GM19023 (cell line): ENCODE measurements around the gene DOCK11.

Source experiments
- ATAC-seq: cut with Tn5 transposase; IDR thresholded peaks from one replicate; pipeline ENCODE4 v1.9.1; 2021; ENCODE audit warnings: mild to moderate bottlenecking, moderate library complexity; ENCODE audit not compliant: unreplicated experiment

The DOCK11 gene

DNA sequence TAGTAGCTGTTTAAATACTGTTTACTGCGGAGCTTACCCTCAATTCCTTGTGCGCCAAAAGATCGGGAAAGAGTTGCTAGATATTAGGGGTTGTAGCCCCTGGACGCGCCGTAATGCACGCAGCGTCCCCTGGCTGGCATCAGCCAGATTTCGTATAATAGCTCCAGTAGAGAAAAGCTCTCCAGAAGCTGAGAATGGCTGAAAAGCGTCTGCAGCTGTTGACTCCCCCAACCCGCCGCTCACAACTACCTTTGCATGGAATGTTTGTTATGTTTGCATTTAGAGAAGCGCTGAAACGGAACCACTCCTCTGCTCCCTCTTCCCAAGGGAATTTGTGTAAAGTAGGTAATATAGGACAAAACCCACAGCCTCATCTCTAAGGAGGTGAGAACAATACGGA lies 3.7 kb downstream of the DOCK11 start:
- no peak for ATAC-seq

DNA sequence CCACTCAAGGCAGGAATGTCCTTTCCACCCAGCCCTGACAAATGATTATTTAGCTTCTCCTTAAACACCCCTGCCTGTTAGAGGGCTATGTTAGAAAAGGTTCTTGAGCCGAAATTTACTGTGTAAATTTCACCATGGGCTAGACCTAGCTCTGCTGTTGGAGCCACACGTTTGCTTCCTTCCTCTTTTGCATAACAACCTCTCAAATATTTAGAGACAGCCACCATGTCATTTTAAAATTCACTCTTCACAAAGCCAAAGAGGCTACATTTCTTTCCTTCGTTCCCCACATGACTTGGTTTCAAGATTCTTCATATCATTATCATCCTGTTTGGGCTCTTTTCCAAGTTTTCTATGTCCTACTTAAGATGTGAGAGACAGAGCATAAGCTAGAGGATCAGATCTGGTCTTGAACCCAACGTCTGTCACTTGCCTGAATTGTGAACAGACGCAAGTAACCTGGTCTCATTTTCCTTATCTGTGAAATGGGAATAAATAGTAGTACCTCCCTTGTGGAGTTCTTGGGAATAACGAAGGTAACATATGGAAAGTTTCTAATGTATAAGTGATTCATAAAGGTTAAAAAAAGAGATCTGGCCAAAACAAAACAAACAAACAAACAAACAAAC lies 6.7 kb downstream of the DOCK11 start:
- ATAC-seq, result no peak

DNA sequence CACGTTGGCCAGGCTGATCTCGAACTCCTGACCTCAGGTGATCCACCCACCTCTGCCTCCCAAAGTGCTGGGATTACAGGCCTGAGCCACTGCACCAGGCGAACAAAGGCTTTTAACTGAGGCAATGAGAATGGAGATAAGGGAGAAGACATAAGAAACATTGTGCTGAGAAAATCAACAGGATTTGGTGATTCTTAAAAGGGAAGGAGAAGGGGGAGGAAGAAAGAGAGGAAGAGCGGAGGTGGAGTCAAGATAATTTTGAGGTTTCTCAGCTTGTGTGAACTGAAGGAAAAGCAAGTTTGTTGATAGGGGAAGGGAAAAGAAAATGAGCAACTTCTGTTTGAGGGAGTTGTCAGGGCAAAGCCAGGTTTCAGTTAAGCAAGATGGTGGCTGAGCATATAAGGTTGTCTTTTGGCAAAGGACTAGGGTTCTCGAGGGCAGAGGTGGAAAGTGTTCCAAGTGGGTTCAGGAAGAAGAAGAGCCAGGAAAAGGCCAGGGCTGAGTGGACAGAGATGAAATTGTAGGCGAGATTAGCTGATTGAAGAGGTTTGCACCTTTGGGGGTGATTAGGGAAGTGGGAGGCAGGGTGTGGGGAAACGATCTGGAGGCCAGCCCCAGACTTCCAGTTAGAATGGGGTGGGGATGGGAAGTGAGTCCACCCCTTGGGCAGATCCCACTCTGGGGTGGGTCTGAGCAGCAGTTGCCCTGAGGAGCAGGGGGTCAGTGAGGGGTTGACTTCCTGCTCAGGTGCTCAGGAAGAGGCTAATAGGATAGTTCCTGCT lies 7.8 kb downstream of the DOCK11 start:
- ATAC-seq, result no peak

DNA sequence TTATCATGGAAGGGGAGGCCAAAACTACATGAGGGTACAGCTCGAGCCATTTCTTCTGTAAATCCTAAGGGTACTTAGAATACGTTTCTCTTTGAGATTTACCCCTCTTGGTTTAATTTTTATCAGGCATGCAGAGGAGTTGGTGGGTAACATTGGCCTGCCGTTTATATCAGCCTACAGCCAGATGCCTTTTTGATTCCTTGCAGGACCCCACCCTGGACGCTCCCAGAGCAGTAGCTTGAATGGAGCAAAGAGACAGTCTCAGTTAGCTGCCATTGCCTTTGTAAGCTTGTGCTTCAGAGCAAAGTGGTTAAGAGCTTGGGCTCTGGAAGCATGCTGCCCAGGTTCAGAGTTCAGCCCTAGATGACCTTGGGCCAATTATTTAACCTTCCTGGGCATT lies 9.0 kb downstream of the DOCK11 start:
- no peak for ATAC-seq

DNA sequence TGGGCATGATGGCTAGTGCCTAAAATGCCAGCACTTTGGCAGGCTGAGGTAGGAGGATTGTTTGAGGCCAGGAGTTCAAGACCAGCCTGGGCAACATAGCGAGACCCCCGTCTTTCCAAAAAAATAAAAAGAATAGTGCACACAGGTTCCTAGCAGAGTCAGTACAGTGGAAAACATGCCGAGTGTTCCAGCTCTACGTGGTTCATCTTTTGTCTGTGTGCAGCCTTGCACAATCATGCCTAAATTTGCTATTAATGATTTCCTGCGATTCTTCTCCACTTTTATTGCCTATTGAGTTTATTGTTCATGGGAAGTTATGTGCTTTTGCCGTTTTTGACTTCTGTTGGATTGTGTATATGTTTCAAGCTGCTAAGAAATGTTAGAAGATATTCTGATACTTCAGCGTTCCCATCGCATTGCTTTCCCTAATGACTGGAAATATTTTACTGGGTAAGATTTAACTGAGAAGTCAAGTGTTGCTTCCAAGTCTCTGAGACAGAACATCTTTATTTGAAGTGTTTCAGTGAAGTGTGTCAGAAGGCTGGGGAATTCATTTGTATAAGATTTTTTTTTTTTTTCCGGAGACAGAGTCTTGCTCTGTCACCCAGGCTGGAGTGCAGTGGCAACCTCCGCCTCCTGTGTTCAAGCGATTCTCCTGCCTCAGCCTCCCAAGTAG lies 11.3 kb downstream of the DOCK11 start:
- no peak for ATAC-seq

DNA sequence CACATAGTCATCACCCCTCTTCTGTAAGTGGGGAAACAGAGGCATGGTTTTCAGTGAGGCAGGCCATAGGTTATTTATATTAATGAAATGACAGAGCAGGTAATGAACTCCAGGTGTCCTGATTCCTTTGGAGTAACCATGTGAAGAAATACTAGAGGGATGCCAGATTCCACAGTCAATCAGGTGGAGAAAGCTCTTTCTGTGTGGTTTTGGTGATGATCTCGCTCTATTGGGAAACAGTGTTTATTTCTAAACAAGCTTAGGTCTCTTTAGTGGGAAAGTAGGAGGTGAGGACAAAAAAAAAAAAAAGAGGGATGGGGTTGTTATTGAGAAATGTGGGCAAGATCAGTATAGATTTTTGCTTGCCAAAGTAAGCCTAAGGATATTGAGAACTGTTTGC lies 12.2 kb downstream of the DOCK11 start:
- no peak for ATAC-seq

DNA sequence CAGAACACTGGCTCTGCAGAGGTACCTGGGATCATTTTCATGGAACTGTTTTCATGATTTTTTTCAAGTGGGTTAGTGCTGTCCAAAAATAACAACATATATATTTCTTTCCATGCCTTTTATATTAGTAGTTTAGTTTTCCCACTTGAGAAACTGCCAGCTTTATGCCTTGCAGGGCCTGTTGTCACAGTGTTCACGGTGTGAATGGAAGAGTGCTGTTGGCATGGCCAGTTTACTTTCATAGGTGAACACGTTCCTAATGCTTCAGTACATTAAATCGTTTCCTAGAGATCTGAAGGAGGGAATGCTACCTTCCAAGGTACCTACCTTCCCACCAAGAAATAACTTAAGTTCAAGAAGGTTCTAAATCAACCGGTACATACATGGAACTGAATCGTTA lies 12.6 kb downstream of the DOCK11 start:
- no peak for ATAC-seq

DNA sequence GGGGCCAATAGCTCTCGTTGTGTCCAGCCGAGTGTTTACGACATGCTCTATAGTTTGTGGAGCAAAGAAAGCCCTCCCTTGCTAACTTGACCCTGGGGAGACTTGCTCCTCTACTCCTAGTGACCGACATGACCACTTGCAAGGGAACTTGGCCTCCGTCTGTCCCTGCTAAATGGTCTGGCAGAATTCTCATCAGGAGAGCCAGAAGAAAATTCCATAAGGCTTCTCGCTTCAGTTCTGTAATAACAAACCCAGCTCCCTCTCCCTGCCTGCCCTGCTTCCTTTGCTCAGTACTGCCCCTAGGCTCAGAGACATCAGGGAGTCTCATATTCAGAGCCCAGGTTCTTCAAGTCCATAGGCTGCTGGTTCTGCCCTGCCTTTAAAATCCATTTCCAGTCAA lies 13.0 kb downstream of the DOCK11 start:
- no peak for ATAC-seq

DNA sequence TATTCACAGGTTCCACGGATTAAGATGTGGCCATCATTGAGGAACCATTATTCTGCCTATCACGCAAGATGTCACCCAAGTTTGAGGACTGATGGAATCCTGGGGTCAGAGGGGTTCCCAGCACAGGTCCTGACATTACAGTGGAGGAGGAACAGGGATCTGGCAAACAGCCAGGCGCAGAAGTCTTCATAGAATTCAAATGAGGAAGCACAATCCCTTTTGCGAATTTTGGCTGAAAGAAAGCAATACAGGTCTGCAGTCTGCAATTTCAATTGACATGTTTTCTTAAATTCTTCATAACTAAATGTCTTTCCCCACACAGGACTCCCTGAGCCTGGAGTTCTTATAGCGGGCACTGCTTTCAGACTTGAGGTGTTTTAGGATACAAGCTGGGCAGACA lies 14.5 kb downstream of the DOCK11 start:
- ATAC-seq, result no peak

DNA sequence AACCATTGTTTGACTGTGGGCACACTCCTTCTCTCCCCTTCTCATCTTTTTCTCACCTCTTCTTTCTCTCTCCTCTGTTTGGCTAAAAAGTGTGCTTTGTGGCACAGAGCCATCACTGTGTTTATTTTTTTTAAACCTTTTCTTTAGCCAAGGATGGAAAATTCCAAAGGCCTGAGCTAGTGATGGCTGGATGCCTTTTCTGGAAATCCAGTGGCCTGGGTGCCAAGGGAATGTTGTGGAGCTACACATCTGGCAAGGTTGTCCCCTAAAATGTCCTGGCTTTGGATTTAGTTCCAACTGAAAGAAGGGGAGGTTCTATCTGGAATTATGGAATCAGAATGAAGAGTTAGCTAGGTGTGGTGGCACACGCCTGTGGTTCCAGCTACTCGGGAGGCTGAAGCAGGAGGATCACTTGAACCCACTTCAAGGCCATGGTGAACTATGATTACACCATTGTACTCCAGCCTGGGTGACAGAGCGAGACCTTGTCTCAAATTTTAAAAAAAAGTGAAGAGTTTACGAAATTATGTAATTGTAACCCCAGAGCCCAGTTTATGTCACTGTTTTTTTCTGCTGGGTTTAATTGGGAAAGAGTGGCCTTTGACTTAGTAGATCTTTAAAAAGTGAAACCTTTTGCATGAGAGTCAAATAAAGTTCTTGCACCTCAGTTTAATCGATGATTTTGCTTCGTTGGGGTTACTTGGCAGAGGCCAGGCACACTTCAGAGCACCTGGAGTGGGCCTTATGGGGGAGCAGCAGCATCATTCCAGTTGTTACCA lies 17.7 kb downstream of the DOCK11 start:
- no peak for ATAC-seq

DNA sequence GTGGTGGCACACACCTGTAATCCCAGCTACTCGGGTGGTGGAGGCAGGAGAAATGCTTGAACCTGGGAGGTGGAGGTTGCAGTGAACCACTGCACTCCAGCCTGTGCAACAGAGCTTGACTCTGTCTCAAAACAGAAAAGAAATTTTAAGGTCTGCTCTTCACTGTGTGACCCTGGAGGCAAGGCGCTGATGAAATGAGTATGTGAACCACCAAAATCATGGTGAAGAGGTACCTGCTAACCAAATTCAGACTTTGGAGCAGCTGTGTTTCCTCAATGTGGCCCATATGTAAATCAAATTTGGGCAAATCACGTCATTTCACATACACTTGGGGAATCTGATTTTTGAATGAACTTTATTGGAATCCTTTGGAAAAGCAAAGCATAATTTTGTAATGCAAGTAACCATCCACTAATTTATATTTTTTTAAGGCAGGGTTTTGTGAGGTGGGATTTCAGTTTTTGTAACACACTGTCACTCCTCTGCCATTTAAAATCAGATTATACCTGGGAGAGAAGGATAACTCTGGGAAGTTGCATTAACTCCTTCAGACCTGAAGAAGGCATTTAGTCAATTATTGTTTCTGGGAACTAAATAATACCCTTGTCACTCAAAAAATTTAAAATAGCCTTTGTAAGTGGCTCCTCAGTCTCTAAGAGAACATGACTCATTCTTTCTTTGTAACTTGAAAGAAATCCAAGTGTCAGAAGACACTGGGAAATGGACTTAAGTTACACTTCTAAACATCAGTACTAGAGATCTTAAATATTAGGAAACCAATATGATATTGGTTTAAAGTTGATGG lies 24.0 kb downstream of the DOCK11 start:
- no peak for ATAC-seq

DNA sequence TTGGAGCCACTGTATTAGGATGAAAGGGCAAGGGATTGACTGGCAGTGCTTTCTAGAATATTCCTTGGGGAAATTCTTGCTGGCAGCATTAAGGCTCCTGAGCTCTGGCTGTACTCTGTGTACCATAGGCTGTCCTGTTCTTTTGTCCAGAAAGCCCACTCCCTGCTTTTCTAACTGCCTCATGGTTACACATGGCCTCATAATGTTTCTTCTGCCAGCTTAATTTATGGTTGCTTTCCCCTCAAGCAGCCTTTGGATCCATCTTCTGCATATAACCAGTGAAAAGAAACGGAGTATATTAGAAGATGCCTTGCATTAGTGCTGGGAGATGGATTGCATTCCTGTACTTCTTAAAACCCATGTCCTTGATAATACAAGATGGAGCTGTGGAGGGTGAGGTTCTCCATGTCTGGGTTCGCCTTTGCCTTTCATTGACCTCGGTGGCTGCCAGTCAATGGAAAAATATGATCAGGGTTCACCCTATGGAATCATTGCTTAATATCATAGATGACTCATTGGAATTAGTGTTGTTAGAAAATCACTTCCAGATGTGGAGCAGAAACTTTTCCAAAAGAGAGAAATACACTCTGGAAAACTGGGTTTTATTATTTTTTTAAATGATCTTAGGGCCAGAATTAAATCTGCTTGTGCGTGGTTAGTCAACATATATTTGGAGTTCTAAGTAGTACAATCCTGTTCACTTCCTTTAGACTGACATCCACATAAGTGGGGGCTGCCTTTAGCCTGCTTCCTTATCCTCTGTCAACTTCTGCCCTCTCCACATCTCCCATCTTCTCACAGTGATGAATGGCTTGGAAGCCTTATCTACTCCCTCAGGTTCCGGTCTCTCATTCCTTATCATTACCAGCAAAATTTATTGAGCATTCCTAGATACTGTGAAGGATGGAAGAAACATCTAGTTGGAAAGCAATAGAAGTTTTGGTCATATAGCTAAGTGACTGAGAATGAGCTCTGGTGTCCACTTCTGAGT lies 24.9 kb downstream of the DOCK11 start:
- no peak for ATAC-seq

DNA sequence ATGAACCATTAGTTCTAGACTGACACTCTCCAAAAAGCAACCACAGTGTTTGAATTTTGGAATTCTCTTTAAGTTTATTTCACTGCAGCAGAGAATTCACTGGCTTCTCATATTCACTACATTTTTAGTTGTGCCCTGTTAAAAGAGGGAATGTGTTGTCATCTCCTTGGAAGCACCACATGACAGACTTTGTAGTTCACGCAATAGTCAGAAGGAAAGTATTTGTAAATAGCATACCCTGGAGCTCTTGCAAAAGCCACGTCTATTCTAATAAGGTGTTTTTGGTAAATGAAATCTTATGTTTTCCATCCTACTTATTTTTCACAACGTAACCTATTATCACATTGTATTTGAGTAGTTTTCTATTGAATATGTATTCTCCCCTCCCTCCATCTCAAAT lies 25.8 kb downstream of the DOCK11 start:
- no peak for ATAC-seq

DNA sequence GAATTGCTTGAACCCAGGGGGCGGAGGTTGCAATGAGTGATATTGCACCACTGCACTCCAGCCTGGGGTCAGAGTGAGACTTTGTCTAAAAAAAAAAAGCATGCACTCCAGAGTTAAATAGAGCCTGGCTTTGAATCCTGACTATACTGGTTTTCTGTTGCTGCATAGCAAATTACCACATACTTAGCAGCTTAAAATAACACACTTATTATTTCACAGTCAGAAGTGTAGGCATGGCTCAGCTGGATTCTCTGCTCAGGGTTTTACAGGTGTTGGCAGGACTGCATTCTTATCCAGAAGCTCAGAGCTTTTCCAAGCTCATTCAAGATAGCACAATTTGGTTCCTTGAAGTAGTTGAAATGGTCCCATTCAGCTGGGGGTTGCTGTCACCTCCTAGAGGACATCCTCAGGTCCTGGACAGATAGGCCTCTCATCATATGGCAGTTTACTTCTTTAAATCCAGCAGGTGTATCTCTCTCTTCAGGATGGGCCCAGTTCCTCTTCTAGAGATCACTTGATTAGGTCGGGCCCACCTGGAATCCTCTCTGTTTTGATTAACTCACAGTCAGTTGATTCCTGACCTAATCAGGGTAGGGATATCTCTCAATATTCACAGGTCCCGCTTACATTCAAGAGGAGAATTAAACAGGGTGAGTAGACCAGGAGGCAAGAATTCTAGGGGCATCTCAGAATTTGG lies 26.8 kb downstream of the DOCK11 start:
- no peak for ATAC-seq

DNA sequence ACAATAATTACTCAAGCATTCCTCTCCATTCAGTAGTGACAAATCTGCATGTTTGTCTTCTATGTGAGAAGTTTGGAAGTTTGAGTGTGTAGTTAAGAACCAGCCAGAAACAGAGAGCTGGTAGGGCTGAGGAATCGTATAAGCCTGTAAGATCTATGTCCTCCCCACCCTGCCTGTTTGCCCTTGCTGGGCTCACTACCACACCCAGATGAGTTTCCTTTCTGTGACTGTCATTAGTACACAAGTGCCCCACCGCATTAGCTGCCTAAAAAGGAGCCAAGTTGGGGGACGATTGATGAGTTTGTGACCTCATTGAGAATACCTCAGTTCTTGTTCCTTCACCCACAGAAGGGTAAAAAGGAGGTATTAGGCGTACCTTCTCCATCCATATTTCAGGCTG lies 28.3 kb downstream of the DOCK11 start:
- ATAC-seq, result no peak

DNA sequence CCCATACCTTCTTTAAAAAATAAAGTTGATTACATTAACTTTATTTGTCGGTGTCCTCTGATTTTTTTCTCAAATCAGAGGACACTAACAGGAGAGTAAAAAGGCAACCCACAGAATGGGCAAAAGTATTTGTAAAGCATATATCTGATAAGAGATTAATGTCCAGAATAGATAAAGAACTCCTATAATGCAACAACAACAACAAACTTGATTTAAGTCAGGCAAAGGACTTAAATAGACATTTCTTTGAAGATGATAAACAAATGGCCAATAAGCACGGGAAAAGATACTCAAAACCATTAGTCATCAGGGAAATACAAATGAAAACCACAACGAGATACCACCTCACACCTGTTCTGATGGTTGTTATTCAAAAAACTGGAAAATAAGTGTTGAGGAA lies 28.7 kb downstream of the DOCK11 start:
- no peak for ATAC-seq

DNA sequence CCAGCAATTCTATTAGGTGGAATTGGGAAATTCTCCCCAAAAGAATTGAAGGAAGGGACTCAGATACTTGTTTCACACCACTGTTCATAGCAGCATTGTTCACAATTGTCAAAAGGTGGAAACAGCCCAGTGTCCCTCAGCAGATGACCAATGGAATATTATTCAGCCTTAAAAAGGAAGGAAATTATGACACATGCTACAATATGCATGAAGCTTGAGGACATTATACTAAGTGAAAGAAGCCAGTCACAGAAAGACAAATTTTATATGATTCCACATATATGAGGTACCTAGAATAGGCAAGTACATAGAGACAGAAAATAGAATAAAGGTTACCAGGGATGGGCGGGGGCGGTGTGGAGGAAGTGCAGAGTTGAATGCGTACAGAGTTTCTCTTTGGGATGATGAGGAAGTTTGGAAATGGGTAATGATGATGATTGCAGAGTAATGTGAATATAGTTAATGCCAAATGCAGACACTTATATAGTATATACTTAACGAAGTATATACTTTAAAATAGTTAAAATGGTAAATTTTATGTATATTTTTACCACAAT lies 29.6 kb downstream of the DOCK11 start:
- ATAC-seq, result no peak

DNA sequence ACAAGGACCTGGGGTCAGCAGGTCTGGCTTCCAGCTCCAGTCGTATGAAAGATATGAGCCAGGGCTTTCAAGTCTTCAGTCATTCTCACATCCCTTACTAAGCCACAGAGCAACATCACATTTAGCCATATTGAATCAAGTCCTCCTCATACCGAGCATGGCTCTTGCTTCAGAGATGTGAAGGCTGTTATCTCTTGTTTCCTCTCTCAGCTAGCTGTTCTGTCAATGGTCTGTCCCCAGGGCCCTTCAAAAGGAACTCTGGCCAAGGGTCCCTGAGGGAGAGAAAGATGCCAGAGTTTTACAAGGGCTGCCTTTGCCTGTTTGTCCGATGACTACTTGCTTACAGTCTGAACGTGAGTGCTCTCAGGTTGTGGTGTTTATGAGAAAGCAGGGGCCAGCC lies 30.5 kb downstream of the DOCK11 start:
- no peak for ATAC-seq
